SK-N-SH (cell line): ENCODE measurements around the gene SSB. TPM values are rescaled to one million over a fixed set of nuclear protein-coding genes. Genes with fewer than 3 reads are reported as not detected.

Experiments used
- CTCF ChIA-PET: fragments of 300-600, 350-600 bp; formaldehyde crosslinking; extraction: SDS; loops from one replicate; lab custom pipeline; 2021; lab: Yijun Ruan, JAX
- POLR2A ChIA-PET: fragments of 350-600 bp; sonication (Branson Sonifier 250); formaldehyde crosslinking; extraction: SDS; loops from one replicate; lab custom pipeline; 2020; ENCODE audit warnings: antibody characterized with exemption, inconsistent platforms; lab: Yijun Ruan, JAX
- DNase-seq: peaks from one replicate; pipeline ENCODE4 v3.0.0; 2012
- H2AFZ ChIP-seq: fragments of 200-600 bp; sonication (generic); 2 replicates; pipeline ENCODE4 v1.8.1; 2016; ENCODE audit warnings: antibody characterized with exemption, mild to moderate bottlenecking, low read depth
- H3F3A ChIP-seq: fragments of 200-600 bp; sonication (generic); replicated peaks from 2 replicates; pipeline ENCODE3; 2016; ENCODE audit warnings: antibody characterized with exemption, mild to moderate bottlenecking; ENCODE audit not compliant: insufficient read depth
- H3K27ac ChIP-seq, 2 experiments: fragments of 200-500 bp in 1 of 2; fragments of 200-600 bp in 1 of 2; sonication (Bioruptor generic) in 1 of 2; sonication (generic), shearing (Covaris generic) in 1 of 2; 2 replicates each; pipeline versions ENCODE4 v1.5.1 to v1.6.1; 2014 to 2016; ENCODE audit warnings: low read depth in 2 of 2, inconsistent platforms in 1 of 2, low read length in 1 of 2, mild to moderate bottlenecking in 1 of 2, mixed read lengths in 1 of 2
- H3K27me3 ChIP-seq: fragments of 200-600 bp; sonication (generic), shearing (Covaris generic); 2 replicates; pipeline ENCODE4 v1.6.1; 2016; ENCODE audit warnings: mixed run types; ENCODE audit not compliant: insufficient read depth
- H3K36me3 ChIP-seq, 2 experiments: fragments of 200-500 bp in 1 of 2; fragments of 200-600 bp in 1 of 2; sonication (Bioruptor generic) in 1 of 2; sonication (generic) in 1 of 2; replicated peaks in 1 of 2; 2 replicates each; pipeline versions ENCODE3 to v1.5.1; 2014 to 2016; ENCODE audit warnings: low read length in 1 of 2, mild to moderate bottlenecking in 1 of 2; ENCODE audit not compliant: insufficient read depth in 2 of 2, control insufficient read depth in 1 of 2
- H3K4me1 ChIP-seq, 2 experiments: fragments of 200-500 bp in 1 of 2; fragments of 200-600 bp in 1 of 2; sonication (Bioruptor generic) in 1 of 2; sonication (generic), shearing (Covaris generic) in 1 of 2; 2 replicates each; pipeline versions ENCODE4 v1.5.1 to v1.6.1; 2014 to 2016; ENCODE audit warnings: low read depth in 1 of 2, low read length in 1 of 2, mixed run types in 1 of 2; ENCODE audit not compliant: insufficient read depth in 2 of 2, control insufficient read depth in 1 of 2
- H3K4me2 ChIP-seq: fragments of 200-600 bp; sonication (generic), shearing (Covaris generic); 2 replicates; pipeline ENCODE4 v1.6.1; 2017; ENCODE audit warnings: mixed run types
- H3K4me3 ChIP-seq, 2 experiments: fragments of 200-500 bp in 1 of 2; fragments of 200-600 bp in 1 of 2; sonication (Bioruptor generic) in 1 of 2; sonication (generic), shearing (Covaris generic) in 1 of 2; 2 replicates each; pipeline versions ENCODE4 v1.5.1 to v1.8.1; 2014 to 2016; ENCODE audit warnings: low read depth in 2 of 2, inconsistent platforms in 1 of 2, low read length in 1 of 2, mild to moderate bottlenecking in 1 of 2, mixed read lengths in 1 of 2, moderate library complexity in 1 of 2
- H3K79me2 ChIP-seq: fragments of 200-600 bp; sonication (generic); 2 replicates; pipeline ENCODE4 v1.8.1; 2017; ENCODE audit warnings: mild to moderate bottlenecking; ENCODE audit not compliant: insufficient read depth
- H3K9ac ChIP-seq: fragments of 200-600 bp; sonication (generic); 2 replicates; pipeline ENCODE4 v1.6.1; 2017; ENCODE audit warnings: mixed run types
- H3K9me2 ChIP-seq: fragments of 200-600 bp; sonication (generic); 2 replicates; pipeline ENCODE4 v1.6.1; 2017; ENCODE audit warnings: mixed run types
- H3K9me3 ChIP-seq: fragments of 200-600 bp; sonication (generic); 2 replicates; pipeline ENCODE4 v1.6.1; 2017; ENCODE audit warnings: mixed run types, mild to moderate bottlenecking, moderate library complexity
- H4K20me1 ChIP-seq: fragments of 200-600 bp; sonication (generic); 2 replicates; pipeline ENCODE4 v1.6.1; 2017; ENCODE audit warnings: mild to moderate bottlenecking, mixed run types; ENCODE audit not compliant: insufficient read depth
- GABPA ChIP-seq: IDR thresholded peaks from 2 replicates; pipeline ENCODE4 v1.4.0; 2012; ENCODE audit warnings: low read depth, mild to moderate bottlenecking
- MXI1 ChIP-seq: IDR thresholded peaks from 2 replicates; pipeline ENCODE4 v1.6.1; 2012; ENCODE audit warnings: mild to moderate bottlenecking, low read depth, low read length, improper control_type of control experiment
- NRF1 ChIP-seq: IDR thresholded peaks from 2 replicates; pipeline ENCODE4 v1.6.1; 2012; ENCODE audit warnings: low read depth, mild to moderate bottlenecking, low read length
- RAD21 ChIP-seq: IDR thresholded peaks from 2 replicates; pipeline ENCODE4 v1.6.1; 2012; ENCODE audit warnings: mild to moderate bottlenecking, low read length
- RCOR1 ChIP-seq: fragments of 150-350 bp; IDR thresholded peaks from 2 replicates; pipeline ENCODE4 v1.6.1; 2017; ENCODE audit warnings: antibody characterized with exemption, low read length
- REST ChIP-seq: IDR thresholded peaks from 2 replicates; pipeline ENCODE4 v1.6.1; 2012; ENCODE audit warnings: mild to moderate bottlenecking, low read depth, low read length, moderate library complexity
- RXRA ChIP-seq: IDR thresholded peaks from 2 replicates; pipeline ENCODE4 v1.4.0; 2012; ENCODE audit warnings: low read depth, mild to moderate bottlenecking, borderline replicate concordance
- SMC3 ChIP-seq: IDR thresholded peaks from 2 replicates; pipeline ENCODE4 v1.6.1; 2012; ENCODE audit warnings: low read depth, low read length, improper control_type of control experiment
- TAF1 ChIP-seq: IDR thresholded peaks from 2 replicates; pipeline ENCODE4 v1.6.1; 2012; ENCODE audit warnings: low read depth, mild to moderate bottlenecking, low read length, moderate library complexity, borderline replicate concordance
- TCF12 ChIP-seq: IDR thresholded peaks from 2 replicates; pipeline ENCODE4 v1.4.0; 2012
- YY1 ChIP-seq: IDR thresholded peaks from 2 replicates; pipeline ENCODE4 v1.4.0; 2012; ENCODE audit warnings: low read depth, mild to moderate bottlenecking
- ZBTB33 ChIP-seq: IDR thresholded peaks from 2 replicates; pipeline ENCODE4 v1.4.0; 2012; ENCODE audit warnings: low read depth, borderline replicate concordance
- WGBS: methylation state at CpG from one replicate; pipeline ENCODE4 v1.1.6; 2017; ENCODE audit warnings: low lambda C conversion rate; 5-methylcytosine and 5-hydroxymethylcytosine counted together
- polyA plus RNA-seq, 3 experiments: library from polyadenylated mRNA; depleted of rRNA; stranded (reverse); fragments of >200 nt; gene quantifications; 2 replicates each; pipeline ENCODE4 v1.2.3, GENCODE V29; 2012
- TF ChIP-seq, protein P1 (sequence below): fragments of 200-600 bp; sonication (generic); IDR thresholded peaks from 2 replicates; pipeline ENCODE4 v1.6.1; 2017; ENCODE audit warnings: antibody characterized with exemption, mild to moderate bottlenecking, moderate library complexity
- TF ChIP-seq, protein P2 (sequence below): IDR thresholded peaks from 2 replicates; pipeline ENCODE4 v1.4.0; 2012; ENCODE audit warnings: low read depth, borderline replicate concordance
- TF ChIP-seq, protein P3 (sequence below): fragments of 150-350 bp; IDR thresholded peaks from 2 replicates; pipeline ENCODE4 v1.6.1; 2016; ENCODE audit warnings: mild to moderate bottlenecking, low read depth, low read length

The SSB gene
- polyA plus RNA-seq, 1 of the 3 experiments (the other 2 are of a cell fraction) = 60.8 TPM

DNA sequence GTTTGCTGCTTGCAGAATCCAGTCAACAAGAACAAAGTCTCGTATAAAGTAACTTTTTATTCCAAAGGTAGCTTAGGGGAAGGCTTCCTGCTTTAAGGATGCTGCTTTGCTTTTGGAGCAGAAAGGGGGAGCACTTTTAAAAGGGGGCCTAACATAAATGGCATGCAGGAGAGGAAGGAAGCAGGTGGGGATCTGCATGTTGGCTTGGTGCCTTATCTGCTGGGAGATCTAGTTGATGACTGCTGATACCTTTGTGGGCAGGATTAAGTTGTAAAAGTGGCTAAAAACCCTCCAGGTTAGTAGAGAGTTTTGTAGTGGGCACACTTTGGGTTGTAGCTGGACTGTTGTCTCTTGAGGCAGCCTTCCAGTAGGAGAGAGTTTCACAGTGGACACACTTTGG is 51.0 kb downstream of the SSB start:
- H4K20me1 ChIP-seq = peaks cover 11% of the 10 kb centered on the region; the same call in 1 of the 2 replicates
- POLR2A ChIA-PET = interaction anchor here (0.7 kb wide), 1 partner anchor 166 kb away, joined by 3 read pairs; no protein-coding TSS in a partner anchor

More for the DNA sequence above, 51.0 kb downstream of the SSB start:
- no peak overlapping the region for H3K27ac ChIP-seq
- peaks cover 0 to 3% of the 10 kb centered on the region in 2 experiments for H3K36me3 ChIP-seq
- no peaks in the 10 kb centered on the region for H3F3A ChIP-seq
- H3K9me3 ChIP-seq = no peaks in the 10 kb centered on the region
- TF ChIP-seq, protein P1, sequence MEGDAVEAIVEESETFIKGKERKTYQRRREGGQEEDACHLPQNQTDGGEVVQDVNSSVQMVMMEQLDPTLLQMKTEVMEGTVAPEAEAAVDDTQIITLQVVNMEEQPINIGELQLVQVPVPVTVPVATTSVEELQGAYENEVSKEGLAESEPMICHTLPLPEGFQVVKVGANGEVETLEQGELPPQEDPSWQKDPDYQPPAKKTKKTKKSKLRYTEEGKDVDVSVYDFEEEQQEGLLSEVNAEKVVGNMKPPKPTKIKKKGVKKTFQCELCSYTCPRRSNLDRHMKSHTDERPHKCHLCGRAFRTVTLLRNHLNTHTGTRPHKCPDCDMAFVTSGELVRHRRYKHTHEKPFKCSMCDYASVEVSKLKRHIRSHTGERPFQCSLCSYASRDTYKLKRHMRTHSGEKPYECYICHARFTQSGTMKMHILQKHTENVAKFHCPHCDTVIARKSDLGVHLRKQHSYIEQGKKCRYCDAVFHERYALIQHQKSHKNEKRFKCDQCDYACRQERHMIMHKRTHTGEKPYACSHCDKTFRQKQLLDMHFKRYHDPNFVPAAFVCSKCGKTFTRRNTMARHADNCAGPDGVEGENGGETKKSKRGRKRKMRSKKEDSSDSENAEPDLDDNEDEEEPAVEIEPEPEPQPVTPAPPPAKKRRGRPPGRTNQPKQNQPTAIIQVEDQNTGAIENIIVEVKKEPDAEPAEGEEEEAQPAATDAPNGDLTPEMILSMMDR = no peak
- TF ChIP-seq TCF12 (no peak), GABPA (no peak), MXI1 (no peak), ZBTB33 (no peak), RXRA (no peak), NRF1 (no peak), TAF1 (no peak), REST (no peak), RAD21 (no peak), RCOR1 (no peak), YY1 (no peak), SMC3 (no peak)
- TF ChIP-seq, protein P2, sequence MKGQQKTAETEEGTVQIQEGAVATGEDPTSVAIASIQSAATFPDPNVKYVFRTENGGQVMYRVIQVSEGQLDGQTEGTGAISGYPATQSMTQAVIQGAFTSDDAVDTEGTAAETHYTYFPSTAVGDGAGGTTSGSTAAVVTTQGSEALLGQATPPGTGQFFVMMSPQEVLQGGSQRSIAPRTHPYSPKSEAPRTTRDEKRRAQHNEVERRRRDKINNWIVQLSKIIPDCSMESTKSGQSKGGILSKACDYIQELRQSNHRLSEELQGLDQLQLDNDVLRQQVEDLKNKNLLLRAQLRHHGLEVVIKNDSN = no peak
- TF ChIP-seq, protein P3, sequence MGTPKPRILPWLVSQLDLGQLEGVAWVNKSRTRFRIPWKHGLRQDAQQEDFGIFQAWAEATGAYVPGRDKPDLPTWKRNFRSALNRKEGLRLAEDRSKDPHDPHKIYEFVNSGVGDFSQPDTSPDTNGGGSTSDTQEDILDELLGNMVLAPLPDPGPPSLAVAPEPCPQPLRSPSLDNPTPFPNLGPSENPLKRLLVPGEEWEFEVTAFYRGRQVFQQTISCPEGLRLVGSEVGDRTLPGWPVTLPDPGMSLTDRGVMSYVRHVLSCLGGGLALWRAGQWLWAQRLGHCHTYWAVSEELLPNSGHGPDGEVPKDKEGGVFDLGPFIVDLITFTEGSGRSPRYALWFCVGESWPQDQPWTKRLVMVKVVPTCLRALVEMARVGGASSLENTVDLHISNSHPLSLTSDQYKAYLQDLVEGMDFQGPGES = no peak
- CTCF ChIA-PET = interaction anchor here (1.2 kb wide), 1 partner anchor 25 kb away, joined by 3 read pairs; the partner anchor contains the start of gene METTL5
- H3K27me3 ChIP-seq = no peaks in the 10 kb centered on the region
- H3K79me2 ChIP-seq = peaks cover 57% of the 10 kb centered on the region
- no peaks in the 10 kb centered on the region for H3K9me2 ChIP-seq
- no peak overlapping the region for H3K9ac ChIP-seq
- WGBS = 95% methylated on average over 1 of the region's 1 CpG
- DNase-seq = no peak
- H3K4me1 ChIP-seq = no peaks in the 10 kb centered on the region
- no peak overlapping the region for H3K4me2 ChIP-seq
- no peak overlapping the region for H2AFZ ChIP-seq
- no peak overlapping the region for H3K4me3 ChIP-seq
